HL-60 (cell line): ENCODE results near the gene FZR1.

Source experiments
- DNase-seq, 2 experiments: peaks; one replicate each; pipeline ENCODE4 v3.0.0-alpha.2; 2010 to 2020; ENCODE audit warnings: low read depth in 1 of 2, low spot score in 1 of 2
- H3K27ac ChIP-seq: fragments of 250-450 bp; sonication (Bioruptor Pico); replicated peaks from 2 replicates; pipeline ENCODE4 v1.5.1; 2020; ENCODE audit warnings: mild to moderate bottlenecking, moderate library complexity
- H3K27me3 ChIP-seq: fragments of 250-450 bp; sonication (Bioruptor Pico); 2 replicates; pipeline ENCODE4 v1.5.1; 2021; ENCODE audit warnings: mild to moderate bottlenecking, moderate library complexity; ENCODE audit not compliant: insufficient read depth, poor library complexity, severe bottlenecking
- H3K4me3 ChIP-seq: replicated peaks from 2 replicates; pipeline ENCODE4 v1.5.1; 2011; ENCODE audit warnings: mild to moderate bottlenecking, control low read depth, low read length; ENCODE audit not compliant: insufficient read depth
- GABPA ChIP-seq: IDR thresholded peaks from 2 replicates; pipeline ENCODE4 v1.6.1; 2012; ENCODE audit warnings: low read depth
- POLR2AphosphoS5 ChIP-seq: IDR thresholded peaks from 2 replicates; pipeline ENCODE4 v1.6.1; 2012; ENCODE audit warnings: low read depth
- SPI1 ChIP-seq: IDR thresholded peaks from 2 replicates; pipeline ENCODE4 v1.6.1; 2012; ENCODE audit warnings: low read depth, mild to moderate bottlenecking, borderline replicate concordance
- TF ChIP-seq, protein P1 (sequence below): IDR thresholded peaks from one replicate; pipeline ENCODE4 v1.5.1; 2011; ENCODE audit warnings: low read length, control low read depth, inconsistent platforms; ENCODE audit not compliant: insufficient read depth
- TF ChIP-seq, protein P2 (sequence below): IDR thresholded peaks from 2 replicates; pipeline ENCODE4 v1.6.1; 2012; ENCODE audit warnings: low read depth; ENCODE audit not compliant: insufficient replicate concordance

FZR1 gene

GRCh38 chr19:3524904-3525451, 18.9 kb downstream of the FZR1 start:
- DNase-seq, result no peak
- TF ChIP-seq GABPA (no peak), POLR2AphosphoS5 (no peak)
- TF ChIP-seq, protein P1, sequence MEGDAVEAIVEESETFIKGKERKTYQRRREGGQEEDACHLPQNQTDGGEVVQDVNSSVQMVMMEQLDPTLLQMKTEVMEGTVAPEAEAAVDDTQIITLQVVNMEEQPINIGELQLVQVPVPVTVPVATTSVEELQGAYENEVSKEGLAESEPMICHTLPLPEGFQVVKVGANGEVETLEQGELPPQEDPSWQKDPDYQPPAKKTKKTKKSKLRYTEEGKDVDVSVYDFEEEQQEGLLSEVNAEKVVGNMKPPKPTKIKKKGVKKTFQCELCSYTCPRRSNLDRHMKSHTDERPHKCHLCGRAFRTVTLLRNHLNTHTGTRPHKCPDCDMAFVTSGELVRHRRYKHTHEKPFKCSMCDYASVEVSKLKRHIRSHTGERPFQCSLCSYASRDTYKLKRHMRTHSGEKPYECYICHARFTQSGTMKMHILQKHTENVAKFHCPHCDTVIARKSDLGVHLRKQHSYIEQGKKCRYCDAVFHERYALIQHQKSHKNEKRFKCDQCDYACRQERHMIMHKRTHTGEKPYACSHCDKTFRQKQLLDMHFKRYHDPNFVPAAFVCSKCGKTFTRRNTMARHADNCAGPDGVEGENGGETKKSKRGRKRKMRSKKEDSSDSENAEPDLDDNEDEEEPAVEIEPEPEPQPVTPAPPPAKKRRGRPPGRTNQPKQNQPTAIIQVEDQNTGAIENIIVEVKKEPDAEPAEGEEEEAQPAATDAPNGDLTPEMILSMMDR, result no peak
- no peak overlapping the region for H3K4me3 ChIP-seq
- no peak overlapping the region for H3K27ac ChIP-seq
- no peaks in the 10 kb centered on the region for H3K27me3 ChIP-seq

GRCh38 chr19:3526507-3527237, 20.6 kb downstream of the FZR1 start:
- no peak overlapping the region for H3K4me3 ChIP-seq
- DNase-seq, result no peak
- H3K27me3 ChIP-seq, result no peaks in the 10 kb centered on the region
- no peak overlapping the region for H3K27ac ChIP-seq
- TF ChIP-seq POLR2AphosphoS5 (no peak), GABPA (no peak), SPI1 (no peak)
- TF ChIP-seq, protein P1, result no peak
- TF ChIP-seq, protein P2, sequence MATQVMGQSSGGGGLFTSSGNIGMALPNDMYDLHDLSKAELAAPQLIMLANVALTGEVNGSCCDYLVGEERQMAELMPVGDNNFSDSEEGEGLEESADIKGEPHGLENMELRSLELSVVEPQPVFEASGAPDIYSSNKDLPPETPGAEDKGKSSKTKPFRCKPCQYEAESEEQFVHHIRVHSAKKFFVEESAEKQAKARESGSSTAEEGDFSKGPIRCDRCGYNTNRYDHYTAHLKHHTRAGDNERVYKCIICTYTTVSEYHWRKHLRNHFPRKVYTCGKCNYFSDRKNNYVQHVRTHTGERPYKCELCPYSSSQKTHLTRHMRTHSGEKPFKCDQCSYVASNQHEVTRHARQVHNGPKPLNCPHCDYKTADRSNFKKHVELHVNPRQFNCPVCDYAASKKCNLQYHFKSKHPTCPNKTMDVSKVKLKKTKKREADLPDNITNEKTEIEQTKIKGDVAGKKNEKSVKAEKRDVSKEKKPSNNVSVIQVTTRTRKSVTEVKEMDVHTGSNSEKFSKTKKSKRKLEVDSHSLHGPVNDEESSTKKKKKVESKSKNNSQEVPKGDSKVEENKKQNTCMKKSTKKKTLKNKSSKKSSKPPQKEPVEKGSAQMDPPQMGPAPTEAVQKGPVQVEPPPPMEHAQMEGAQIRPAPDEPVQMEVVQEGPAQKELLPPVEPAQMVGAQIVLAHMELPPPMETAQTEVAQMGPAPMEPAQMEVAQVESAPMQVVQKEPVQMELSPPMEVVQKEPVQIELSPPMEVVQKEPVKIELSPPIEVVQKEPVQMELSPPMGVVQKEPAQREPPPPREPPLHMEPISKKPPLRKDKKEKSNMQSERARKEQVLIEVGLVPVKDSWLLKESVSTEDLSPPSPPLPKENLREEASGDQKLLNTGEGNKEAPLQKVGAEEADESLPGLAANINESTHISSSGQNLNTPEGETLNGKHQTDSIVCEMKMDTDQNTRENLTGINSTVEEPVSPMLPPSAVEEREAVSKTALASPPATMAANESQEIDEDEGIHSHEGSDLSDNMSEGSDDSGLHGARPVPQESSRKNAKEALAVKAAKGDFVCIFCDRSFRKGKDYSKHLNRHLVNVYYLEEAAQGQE, result no peak

- H3K27ac ChIP-seq, result no peak overlapping the region
- H3K4me3 ChIP-seq, result no peak overlapping the region
- TF ChIP-seq, protein P2, result no peak
- TF ChIP-seq POLR2AphosphoS5 (no peak), GABPA (no peak), SPI1 (no peak)
- TF ChIP-seq, protein P1, result no peak
- DNase-seq, result no peak
- no peaks in the 10 kb centered on the region for H3K27me3 ChIP-seq
Observed at GRCh38 chr19:3527238-3527910, 21.3 kb downstream of the FZR1 start.
